Gastrocnemius medialis (tissue), 4 donors: ENCODE data around the gene LCE2A.

Source experiments
- POLR2A ChIP-seq, 2 donors: fragments of 450-650 bp; IDR thresholded peaks; one replicate each; pipeline ENCODE4 v1.6.1; 2017; ENCODE audit warnings: antibody characterized with exemption in 2 of 2, mild to moderate bottlenecking in 2 of 2, moderate library complexity in 2 of 2
- TF ChIP-seq, protein P1 (sequence below), 5 experiments: fragments of 450-650 bp in 3 of 5; fragments of 200-600 bp in 2 of 5; sonication (generic) in 2 of 5; IDR thresholded peaks in 4 of 5; conservative IDR thresholded peaks in 1 of 5; 1 replicate in 4 of 5; 2 replicates in 1 of 5; pipeline ENCODE4 v1.5.1; 2016 to 2019; ENCODE audit warnings: antibody characterized with exemption in 5 of 5, mild to moderate bottlenecking in 3 of 5, moderate library complexity in 3 of 5

DNA sequence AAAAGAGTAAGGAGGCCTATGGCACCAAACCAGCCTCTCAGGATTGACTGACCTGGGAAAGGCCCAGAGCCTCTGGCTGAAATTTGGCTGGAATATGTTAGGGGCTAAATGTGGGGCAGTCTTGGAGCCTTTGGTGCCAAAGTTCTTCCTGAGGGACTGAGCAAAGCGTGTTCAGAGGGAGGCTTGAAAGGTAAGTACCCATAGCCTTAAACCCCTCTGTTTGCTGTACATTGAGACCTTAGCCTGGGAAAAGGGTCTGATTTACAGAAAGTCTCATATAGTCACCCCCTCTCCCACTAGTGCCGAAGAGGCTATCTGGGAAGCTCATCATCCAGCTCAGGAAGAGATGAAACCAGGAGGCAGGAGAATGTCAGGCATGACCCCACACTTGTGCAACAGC, 9.7 kb downstream of the LCE2A start, which contains the start of gene LCE4A:
- TF ChIP-seq, protein P1, sequence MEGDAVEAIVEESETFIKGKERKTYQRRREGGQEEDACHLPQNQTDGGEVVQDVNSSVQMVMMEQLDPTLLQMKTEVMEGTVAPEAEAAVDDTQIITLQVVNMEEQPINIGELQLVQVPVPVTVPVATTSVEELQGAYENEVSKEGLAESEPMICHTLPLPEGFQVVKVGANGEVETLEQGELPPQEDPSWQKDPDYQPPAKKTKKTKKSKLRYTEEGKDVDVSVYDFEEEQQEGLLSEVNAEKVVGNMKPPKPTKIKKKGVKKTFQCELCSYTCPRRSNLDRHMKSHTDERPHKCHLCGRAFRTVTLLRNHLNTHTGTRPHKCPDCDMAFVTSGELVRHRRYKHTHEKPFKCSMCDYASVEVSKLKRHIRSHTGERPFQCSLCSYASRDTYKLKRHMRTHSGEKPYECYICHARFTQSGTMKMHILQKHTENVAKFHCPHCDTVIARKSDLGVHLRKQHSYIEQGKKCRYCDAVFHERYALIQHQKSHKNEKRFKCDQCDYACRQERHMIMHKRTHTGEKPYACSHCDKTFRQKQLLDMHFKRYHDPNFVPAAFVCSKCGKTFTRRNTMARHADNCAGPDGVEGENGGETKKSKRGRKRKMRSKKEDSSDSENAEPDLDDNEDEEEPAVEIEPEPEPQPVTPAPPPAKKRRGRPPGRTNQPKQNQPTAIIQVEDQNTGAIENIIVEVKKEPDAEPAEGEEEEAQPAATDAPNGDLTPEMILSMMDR (IDR thresholded peaks at IDR 0.05 in 4 of 5, conservative IDR thresholded peaks at IDR 0.05 in 1 of 5), result no peak
- TF ChIP-seq POLR2A (IDR thresholded peaks at IDR 0.05), result no peak
